H1 (cell line): ENCODE results near the gene DCAF8L2. TPM values are rescaled to one million over a fixed set of nuclear protein-coding genes. Genes with fewer than 3 reads are reported as not detected.

Source experiments
- CTCF ChIA-PET: fragments of 300-600 bp; sonication (Branson Sonifier 250); formaldehyde crosslinking; loops from one replicate; lab custom pipeline; 2021; ENCODE audit not compliant: partially characterized antibody; lab: Charles Lee
- POLR2A ChIA-PET: fragments of 300-600 bp; sonication (Branson Sonifier 250); formaldehyde crosslinking; loops from one replicate; lab custom pipeline; 2021; ENCODE audit warnings: inconsistent platforms; ENCODE audit not compliant: partially characterized antibody; lab: Charles Lee
- DNase-seq, 2 experiments: peaks; one replicate each; pipeline versions ENCODE4 v3.0.0 to v3.0.0-alpha.2; 2010 to 2022; ENCODE audit warnings: low spot score in 2 of 2, low read depth in 1 of 2, mixed read lengths in 1 of 2
- FAIRE-seq: peaks from 2 replicates; lab custom pipeline; 2011; peaks lifted over from hg19 to GRCh38; lab: Jason Lieb, UNC
- H2AFZ ChIP-seq: 2 replicates; pipeline ENCODE4 v1.8.1; 2012; ENCODE audit warnings: low read length, inconsistent platforms
- H2AK5ac ChIP-seq: 2 replicates; pipeline ENCODE4 v1.6.1; 2013; ENCODE audit warnings: low read depth, low read length
- H2BK120ac ChIP-seq: replicated peaks from 2 replicates; pipeline ENCODE3; 2013; ENCODE audit warnings: low read depth, low read length, inconsistent platforms
- H2BK12ac ChIP-seq: 2 replicates; pipeline ENCODE4 v1.6.1; 2013; ENCODE audit warnings: low read depth, low read length
- H2BK15ac ChIP-seq: 2 replicates; pipeline ENCODE4 v1.6.1; 2013; ENCODE audit warnings: low read length
- H2BK20ac ChIP-seq: 2 replicates; pipeline ENCODE4 v1.6.1; 2013; ENCODE audit warnings: low read length
- H2BK5ac ChIP-seq: 2 replicates; pipeline ENCODE4 v1.6.1; 2013; ENCODE audit warnings: low read depth, low read length
- H3K14ac ChIP-seq: 2 replicates; pipeline ENCODE4 v1.6.1; 2013; ENCODE audit warnings: inconsistent platforms; ENCODE audit not compliant: insufficient read length
- H3K18ac ChIP-seq: 2 replicates; pipeline ENCODE4 v1.6.1; 2013; ENCODE audit warnings: low read length; ENCODE audit errors: extremely low read depth
- H3K23ac ChIP-seq: 2 replicates; pipeline ENCODE4 v1.6.1; 2013; ENCODE audit warnings: inconsistent platforms; ENCODE audit not compliant: insufficient read length
- H3K23me2 ChIP-seq: 2 replicates; pipeline ENCODE4 v1.6.1; 2013; ENCODE audit warnings: low read depth, low read length
- H3K27ac ChIP-seq: 2 replicates; pipeline ENCODE4 v1.6.1; 2011; ENCODE audit warnings: low read depth, low read length, inconsistent platforms
- H3K27me3 ChIP-seq, 4 experiments: replicated peaks in 1 of 4; 1 replicate in 1 of 4; 2 replicates in 3 of 4; pipeline versions ENCODE4 v1.6.1 to v1.8.1; 2011 to 2013; ENCODE audit warnings: low read length in 3 of 4, mild to moderate bottlenecking in 3 of 4, inconsistent platforms in 2 of 4, mixed read lengths in 2 of 4, moderate library complexity in 1 of 4; ENCODE audit not compliant: control insufficient read depth in 3 of 4, insufficient read depth in 3 of 4; ENCODE audit errors: extremely low read depth in 1 of 4
- H3K36me3 ChIP-seq, 4 experiments: 2 replicates each; pipeline versions ENCODE4 v1.6.1 to v1.8.1; 2011 to 2013; ENCODE audit warnings: mild to moderate bottlenecking in 4 of 4, low read length in 3 of 4, moderate library complexity in 2 of 4, control low read depth in 1 of 4, inconsistent platforms in 1 of 4; ENCODE audit not compliant: insufficient read depth in 4 of 4, control insufficient read depth in 2 of 4
- H3K4ac ChIP-seq: replicated peaks from 2 replicates; pipeline ENCODE3; 2013; ENCODE audit warnings: low read length, low read depth, mixed read lengths, inconsistent platforms; ENCODE audit not compliant: insufficient read length
- H3K4me1 ChIP-seq, 4 experiments: replicated peaks in 1 of 4; 1 replicate in 1 of 4; 2 replicates in 3 of 4; pipeline versions ENCODE4 v1.6.1 to v1.8.1; 2011 to 2013; ENCODE audit warnings: low read length in 3 of 4, inconsistent platforms in 2 of 4, mixed read lengths in 1 of 4; ENCODE audit not compliant: insufficient read depth in 4 of 4, control insufficient read depth in 3 of 4
- H3K4me2 ChIP-seq, 2 experiments: 2 replicates each; pipeline versions ENCODE4 v1.6.1 to v1.8.1; 2011 to 2013; ENCODE audit warnings: low read depth in 2 of 2, low read length in 2 of 2, control low read depth in 1 of 2, inconsistent platforms in 1 of 2, mild to moderate bottlenecking in 1 of 2; ENCODE audit not compliant: insufficient read depth in 1 of 2
- H3K4me3 ChIP-seq, 4 experiments: fragments of 200-600, 300-600 bp in 1 of 4; sonication (generic), shearing (Covaris generic), sonication (Bioruptor Twin) in 1 of 4; 2 replicates each; pipeline versions ENCODE4 v1.5.1 to v1.8.1; 2011 to 2016; ENCODE audit warnings: low read length in 4 of 4, low read depth in 3 of 4, control low read depth in 2 of 4, inconsistent platforms in 2 of 4, mild to moderate bottlenecking in 2 of 4, mixed read lengths in 1 of 4, moderate library complexity in 1 of 4; ENCODE audit not compliant: insufficient read depth in 2 of 4; ENCODE audit errors: extremely low read depth in 1 of 4
- H3K56ac ChIP-seq: replicated peaks from 2 replicates; pipeline ENCODE3; 2013; ENCODE audit warnings: low read depth, mild to moderate bottlenecking, mixed read lengths, low read length, inconsistent platforms; ENCODE audit not compliant: insufficient read length
- H3K79me1 ChIP-seq: 2 replicates; pipeline ENCODE4 v1.6.1; 2013; ENCODE audit warnings: low read depth, low read length, control low read depth
- H3K79me2 ChIP-seq, 2 experiments: 2 replicates each; pipeline versions ENCODE4 v1.6.1 to v1.8.1; 2012 to 2013; ENCODE audit warnings: low read length in 2 of 2, mild to moderate bottlenecking in 2 of 2, inconsistent platforms in 1 of 2; ENCODE audit not compliant: insufficient read depth in 2 of 2, control insufficient read depth in 1 of 2
- H3K9ac ChIP-seq, 4 experiments: replicated peaks in 1 of 4; 1 replicate in 1 of 4; 2 replicates in 3 of 4; pipeline versions ENCODE4 v1.6.1 to v1.8.1; 2011 to 2013; ENCODE audit warnings: low read depth in 3 of 4, low read length in 3 of 4, control low read depth in 2 of 4, mild to moderate bottlenecking in 2 of 4, moderate library complexity in 2 of 4, inconsistent platforms in 1 of 4; ENCODE audit errors: extremely low read depth in 1 of 4
- H3K9me3 ChIP-seq, 2 experiments: 2 replicates each; pipeline versions ENCODE4 v1.6.1 to v1.8.1; 2012 to 2013; ENCODE audit warnings: mild to moderate bottlenecking in 2 of 2, moderate library complexity in 2 of 2, control low read depth in 1 of 2, inconsistent platforms in 1 of 2, low read depth in 1 of 2, low read length in 1 of 2, mixed read lengths in 1 of 2; ENCODE audit not compliant: insufficient read depth in 2 of 2
- H4K20me1 ChIP-seq, 2 experiments: replicated peaks in 1 of 2; 2 replicates each; pipeline versions ENCODE3 to v1.8.1; 2011 to 2013; ENCODE audit warnings: inconsistent platforms in 2 of 2, low read length in 2 of 2, mild to moderate bottlenecking in 1 of 2; ENCODE audit not compliant: insufficient read depth in 2 of 2, control insufficient read depth in 1 of 2
- H4K5ac ChIP-seq: 2 replicates; pipeline ENCODE4 v1.6.1; 2013; ENCODE audit warnings: low read length, low read depth, mixed read lengths, inconsistent platforms; ENCODE audit not compliant: insufficient read length
- H4K8ac ChIP-seq: 2 replicates; pipeline ENCODE4 v1.8.0; 2013; ENCODE audit warnings: mild to moderate bottlenecking, moderate library complexity, low read length, inconsistent platforms; ENCODE audit not compliant: insufficient read depth; ENCODE audit errors: extremely low read depth
- H4K91ac ChIP-seq: replicated peaks from 2 replicates; pipeline ENCODE3; 2013; ENCODE audit warnings: low read length, mixed read lengths, inconsistent platforms; ENCODE audit not compliant: insufficient read length
- CBX8 ChIP-seq: fragments of 300-800, 300-1000 bp; sonication (generic); IDR thresholded peaks from 2 replicates; pipeline ENCODE4 v1.7.1; 2016; ENCODE audit warnings: low read depth, low read length, borderline replicate concordance
- EGR1 ChIP-seq: IDR thresholded peaks from 2 replicates; pipeline ENCODE4 v1.6.1; 2011; ENCODE audit warnings: low read depth, low read length, borderline replicate concordance
- JUND ChIP-seq: IDR thresholded peaks from 2 replicates; pipeline ENCODE4 v1.6.1; 2011; ENCODE audit warnings: mild to moderate bottlenecking, improper control_type of control experiment, low read length
- MAFK ChIP-seq: IDR thresholded peaks from 2 replicates; pipeline ENCODE4 v1.6.1; 2012; ENCODE audit warnings: low read depth, mild to moderate bottlenecking, improper control_type of control experiment, low read length
- NANOG ChIP-seq: IDR thresholded peaks from 2 replicates; pipeline ENCODE4 v1.6.1; 2011; ENCODE audit warnings: low read length, low read depth, mild to moderate bottlenecking, inconsistent platforms; ENCODE audit not compliant: insufficient read depth, poor library complexity, severe bottlenecking
- NRF1 ChIP-seq: IDR thresholded peaks from 2 replicates; pipeline ENCODE4 v1.6.1; 2011; ENCODE audit warnings: mild to moderate bottlenecking, low read depth, low read length, improper control_type of control experiment
- POLR2AphosphoS5 ChIP-seq: IDR thresholded peaks from 2 replicates; pipeline ENCODE4 v1.6.1; 2011; ENCODE audit warnings: low read depth, low read length
- RFX5 ChIP-seq: IDR thresholded peaks from 2 replicates; pipeline ENCODE4 v1.6.1; 2011; ENCODE audit warnings: low read depth, low read length, improper control_type of control experiment, borderline replicate concordance
- RXRA ChIP-seq: IDR thresholded peaks from 2 replicates; pipeline ENCODE4 v1.6.1; 2011; ENCODE audit warnings: low read depth, mild to moderate bottlenecking, low read length, moderate library complexity; ENCODE audit not compliant: insufficient read depth
- SIN3A ChIP-seq, 2 experiments: IDR thresholded peaks in 1 of 2; conservative IDR thresholded peaks in 1 of 2; 2 replicates each; pipeline ENCODE4 v1.6.1; 2011 to 2012; ENCODE audit warnings: low read length in 2 of 2, improper control_type of control experiment in 1 of 2, low read depth in 1 of 2, mild to moderate bottlenecking in 1 of 2
- SRF ChIP-seq: IDR thresholded peaks from 2 replicates; pipeline ENCODE4 v1.6.1; 2011; ENCODE audit warnings: mild to moderate bottlenecking, low read depth, low read length, moderate library complexity
- TAF1 ChIP-seq: IDR thresholded peaks from 2 replicates; pipeline ENCODE4 v1.6.1; 2011; ENCODE audit warnings: mild to moderate bottlenecking, low read depth, low read length
- YY1 ChIP-seq: IDR thresholded peaks from 2 replicates; pipeline ENCODE4 v1.6.1; 2011; ENCODE audit warnings: low read depth, mild to moderate bottlenecking, low read length
- WGBS, 2 experiments: shearing (Covaris generic) in 1 of 2; methylation state at CpG; one replicate each; pipeline versions ENCODE4 v1.1.6 to v1.1.7; 2013 to 2015; ENCODE audit warnings: low lambda C conversion rate in 2 of 2, mixed read lengths in 2 of 2, inconsistent platforms in 1 of 2, low coverage in 1 of 2, missing lambda C conversion rate in 1 of 2; ENCODE audit not compliant: insufficient replicate concordance in 2 of 2, insufficient coverage in 1 of 2, insufficient read length in 1 of 2; ENCODE audit errors: extremely low coverage in 1 of 2, missing lambda C conversion rate in 1 of 2; 5-methylcytosine and 5-hydroxymethylcytosine counted together
- long read RNA-seq, 2 experiments: library from RNA in 1 of 2; library from capped mRNA in 1 of 2; stranded (forward); transcript quantifications; one replicate each; pipeline ENCODE4 v2.0.0, GENCODE V29; 2021; ENCODE audit warnings: inconsistent platforms in 1 of 2
- polyA minus RNA-seq, 3 experiments: library from RNA; depleted of rRNA, polyadenylated mRNA; stranded (reverse); fragments of >200 nt; gene quantifications; 1 replicate in 2 of 3; 2 replicates in 1 of 3; pipeline ENCODE4 v1.2.3, GENCODE V29; 2011
- polyA plus RNA-seq, 7 experiments: library from polyadenylated mRNA; depleted of rRNA in 3 of 7; stranded (reverse) in 5 of 7; unstranded in 2 of 7; fragments of >200 nt in 5 of 7; fragments of 200-250 nt in 2 of 7; gene quantifications; 1 replicate in 5 of 7; 2 replicates in 1 of 7; 4 replicates in 1 of 7; pipeline versions ENCODE4 v1.2.1 to v1.2.3, GENCODE V29; 2011 to 2013; ENCODE audit warnings: missing spikeins in 2 of 7, mixed read lengths in 2 of 7
- total RNA-seq: library from RNA; stranded (reverse); fragmentation: NEBNext Ultra II Directional; extraction: Animal tissue kit (Norgen Biotek cat#: 25700); gene quantifications from 2 replicates; pipeline ENCODE4 v1.2.1, GENCODE V29; 2021

Gene DCAF8L2
- total RNA-seq (not detected in 2 replicates), polyA plus RNA-seq (2011; rRNA removed) (not detected in 2 replicates), polyA minus RNA-seq (2011; rRNA and poly(A)+ RNA removed) (not detected in 2 replicates)
- not detected for polyA plus RNA-seq (2011; cell fraction: cytosol; rRNA removed)
- polyA plus RNA-seq (2011; cell fraction: nucleus; rRNA removed), result not detected
- polyA plus RNA-seq (2012, experiment 1 of 2), result not detected in 4 replicates
- not detected for polyA plus RNA-seq (2012, experiment 2 of 2)
- polyA plus RNA-seq (2013, experiment 1 of 2), result 0.02 TPM
- not detected for polyA plus RNA-seq (2013, experiment 2 of 2)
- polyA minus RNA-seq (2011; cell fraction: cytosol; rRNA and poly(A)+ RNA removed), result not detected
- not detected for polyA minus RNA-seq (2011; cell fraction: nucleus; rRNA and poly(A)+ RNA removed)
- long read RNA-seq, experiment 1, result 0 reads
- long read RNA-seq, experiment 2, result 0 reads

DNA sequence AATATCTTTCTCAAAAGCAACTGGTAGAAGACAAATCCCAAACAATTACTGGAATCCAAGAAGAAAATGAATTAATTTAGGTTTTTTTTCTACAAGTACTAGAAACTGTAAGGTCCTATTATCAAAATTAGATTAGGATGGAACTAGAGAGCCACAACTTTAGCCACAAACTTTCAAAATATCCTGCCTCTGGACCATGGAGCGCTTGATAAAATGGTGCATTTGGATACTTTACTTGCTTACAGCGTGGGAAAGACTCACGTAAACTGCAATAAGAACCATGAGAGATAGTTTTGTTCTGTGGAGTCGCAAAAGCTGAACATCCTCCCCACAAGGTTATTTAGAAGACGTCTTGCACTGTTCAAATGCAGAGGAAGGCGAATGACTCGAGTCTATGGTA, at the start of gene DCAF8L2:
Gene DCAF8L2, plus strand, starts transcription at position 301 of the 400 bp plus-strand sequence. CDS start 156,552 bp downstream, outside the sequence.
- WGBS, 2 experiments, result 98% methylated on average over 7 of the region's 7 CpGs; no CpG with 5 or more reads in 1 of the 2 experiments
- FAIRE-seq, result no peak

More for the DNA sequence above, at the start of gene DCAF8L2:
- no peak within 1 kb of the TSS for H4K91ac ChIP-seq
- H3K14ac ChIP-seq, result no peak within 1 kb of the TSS
- POLR2A ChIA-PET, result interaction anchor here (0.6 kb wide), 1 partner anchor 686 kb away, joined by 3 read pairs; no protein-coding TSS in a partner anchor
- H2AK5ac ChIP-seq, result no peak within 1 kb of the TSS
- H2BK120ac ChIP-seq, result no peak within 1 kb of the TSS
- no peaks in the 10 kb centered on the region for H3K36me3 ChIP-seq
- H3K79me2 ChIP-seq, result no peaks in the 10 kb centered on the region
- H3K23me2 ChIP-seq, result no peaks in the 10 kb centered on the region
- H3K18ac ChIP-seq, result no peak within 1 kb of the TSS
- TF ChIP-seq RXRA (no peak), JUND (no peak), NRF1 (no peak), POLR2AphosphoS5 (no peak), MAFK (no peak), TAF1 (no peak), YY1 (no peak), EGR1 (no peak), SRF (no peak), NANOG (no peak), RFX5 (no peak), SIN3A (conservative IDR thresholded peaks at IDR 0.05 in 1 of 2, IDR thresholded peaks at IDR 0.05 in 1 of 2; ENCODE audit: low read depth in 1 of 2, low read length in 2 of 2) (no peak), CBX8 (no peak)
- TF ChIP-seq, all 59 proteins: peak for 0
- H4K8ac ChIP-seq, result no peak within 1 kb of the TSS
- H3K27ac ChIP-seq, result no peak within 1 kb of the TSS
- H3K9me3 ChIP-seq, result no peaks in the 10 kb centered on the region
- H4K5ac ChIP-seq, result no peak within 1 kb of the TSS
- no peak within 1 kb of the TSS for H3K4me2 ChIP-seq
- no peak within 1 kb of the TSS for H2BK12ac ChIP-seq
- H2BK20ac ChIP-seq, result no peak within 1 kb of the TSS
- H2BK5ac ChIP-seq, result no peak within 1 kb of the TSS
- no peak within 1 kb of the TSS for H2AFZ ChIP-seq
- no peak within 1 kb of the TSS for H3K4ac ChIP-seq
- H4K20me1 ChIP-seq, result no peaks in the 10 kb centered on the region
- H3K56ac ChIP-seq, result no peak within 1 kb of the TSS
- H3K79me1 ChIP-seq, result no peaks in the 10 kb centered on the region
- no peak for DNase-seq
- CTCF ChIA-PET, result no interaction called here
- H3K4me1 ChIP-seq, result no peaks in the 10 kb centered on the region
- H3K9ac ChIP-seq, result no peak within 1 kb of the TSS
- no peak within 1 kb of the TSS for H3K23ac ChIP-seq
- no peak within 1 kb of the TSS for H2BK15ac ChIP-seq
- H3K27me3 ChIP-seq, result no peaks in the 10 kb centered on the region
- H3K4me3 ChIP-seq, result no peak within 1 kb of the TSS
